KG1 (cell line): ENCODE results near the gene C1orf87.
"Not testable (repeated sequence)": the region's sequence is repeated elsewhere in the genome, so short reads cannot be mapped to it uniquely, and the experiment has no call there.

Experiments used
- DNase-seq: peaks from one replicate; lab custom pipeline; 2025; lab: John Stamatoyannopoulos, UW

The C1orf87 gene

GRCh38 chr1:59992040-59992820, 81.3 kb downstream of the C1orf87 start:
- no peak for DNase-seq

- no peak for DNase-seq
Observed at GRCh38 chr1:59990470-59990869, 83.1 kb downstream of the C1orf87 start.

DNA sequence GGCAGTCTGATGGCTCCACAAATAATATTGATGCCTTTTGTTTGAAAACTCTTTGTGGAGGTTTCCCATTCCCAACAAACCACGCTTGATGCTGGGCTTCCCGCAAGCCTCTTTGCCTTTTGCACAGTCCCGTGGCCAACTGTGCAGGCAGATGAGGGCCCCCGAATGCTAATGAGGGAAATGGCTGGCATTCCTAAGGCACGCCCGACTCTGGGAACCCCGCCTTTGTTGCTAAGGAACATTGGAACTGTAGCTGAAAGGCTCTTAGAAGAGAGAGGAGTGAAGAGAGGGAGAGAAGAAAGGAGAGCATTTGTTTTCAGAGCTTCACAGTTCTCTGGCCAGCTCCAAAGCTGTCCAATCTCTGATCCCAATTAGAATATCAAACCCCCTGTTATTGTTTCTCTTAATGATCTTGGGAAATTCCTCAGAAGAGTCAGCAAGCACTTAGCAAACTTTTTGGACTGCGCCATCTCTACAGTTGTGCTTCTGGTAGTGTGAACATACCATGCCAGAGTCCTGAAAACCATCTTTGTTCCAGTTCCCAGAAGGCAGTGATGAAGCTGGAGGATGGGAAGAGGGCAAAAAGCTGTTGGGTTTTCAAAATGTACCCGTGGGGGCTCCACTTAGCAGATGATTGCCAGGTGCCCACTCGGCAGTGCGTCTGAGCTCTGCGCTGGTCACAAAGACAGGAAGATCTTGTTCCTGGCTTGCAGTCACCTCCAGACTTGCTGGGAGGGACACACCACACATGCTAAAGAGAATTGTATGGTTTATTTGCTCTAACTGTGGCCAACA, 86.9 kb downstream of the C1orf87 start:
- no peak for DNase-seq

DNA sequence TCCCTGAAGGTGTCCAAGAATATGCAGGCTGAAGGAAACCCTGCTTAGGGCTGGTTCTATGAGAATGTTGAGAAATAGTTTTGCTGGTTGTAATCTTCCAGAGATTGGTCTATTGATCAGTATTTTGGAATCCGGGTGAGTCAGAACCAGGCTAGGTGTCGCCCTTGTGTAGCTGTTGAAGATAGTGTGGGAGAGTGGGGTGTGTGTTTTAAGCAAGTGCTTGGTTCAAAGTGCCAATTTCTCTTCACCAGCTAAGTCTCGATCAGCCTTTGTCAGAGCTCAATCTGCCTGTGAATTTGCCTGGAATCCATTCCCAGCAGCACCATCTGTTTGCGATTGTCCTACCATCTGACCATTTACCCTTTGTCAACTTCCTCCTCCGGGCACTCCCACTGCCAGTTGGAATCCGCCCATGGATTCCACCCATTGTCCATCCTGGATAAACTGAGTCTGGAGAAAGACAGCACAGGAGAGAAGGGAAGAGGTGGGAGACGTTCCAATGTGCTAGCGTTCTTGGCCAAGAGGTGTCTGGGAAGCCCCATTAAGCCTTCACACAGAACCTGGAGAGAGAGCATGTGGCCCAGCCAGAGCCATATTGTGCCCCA, 87.6 kb downstream of the C1orf87 start:
- DNase-seq = no peak

GRCh38 chr1:59979666-59980065, 93.9 kb downstream of the C1orf87 start:
- no peak for DNase-seq

- DNase-seq = no peak
Observed at GRCh38 chr1:59978511-59978910, 95.1 kb downstream of the C1orf87 start.

DNA sequence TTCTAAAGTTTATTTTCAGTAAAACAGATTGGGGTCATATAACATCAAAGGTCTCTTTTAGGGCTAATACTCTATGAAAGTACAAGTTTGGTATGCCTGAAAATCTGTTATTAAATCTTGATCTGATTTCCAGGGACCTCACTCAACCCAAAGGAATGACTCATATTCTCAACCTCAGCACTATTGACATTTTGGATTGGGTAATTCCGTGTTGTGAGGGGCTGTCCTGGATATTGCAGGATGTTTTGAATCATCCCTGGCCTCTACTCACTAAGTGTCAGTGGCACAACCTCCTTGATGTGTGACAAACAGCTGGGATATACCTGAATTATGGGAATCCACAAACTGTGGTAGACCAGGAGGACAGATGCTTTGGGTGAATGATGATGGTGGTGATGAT, 95.5 kb downstream of the C1orf87 start:
- DNase-seq = no peak

- DNase-seq = no peak
Observed at GRCh38 chr1:59977075-59977410, 96.5 kb downstream of the C1orf87 start.

GRCh38 chr1:59976194-59977074, 97.1 kb downstream of the C1orf87 start:
- DNase-seq = peak; percentile 4

GRCh38 chr1:59973719-59974118, 99.9 kb downstream of the C1orf87 start:
- no peak for DNase-seq

DNA sequence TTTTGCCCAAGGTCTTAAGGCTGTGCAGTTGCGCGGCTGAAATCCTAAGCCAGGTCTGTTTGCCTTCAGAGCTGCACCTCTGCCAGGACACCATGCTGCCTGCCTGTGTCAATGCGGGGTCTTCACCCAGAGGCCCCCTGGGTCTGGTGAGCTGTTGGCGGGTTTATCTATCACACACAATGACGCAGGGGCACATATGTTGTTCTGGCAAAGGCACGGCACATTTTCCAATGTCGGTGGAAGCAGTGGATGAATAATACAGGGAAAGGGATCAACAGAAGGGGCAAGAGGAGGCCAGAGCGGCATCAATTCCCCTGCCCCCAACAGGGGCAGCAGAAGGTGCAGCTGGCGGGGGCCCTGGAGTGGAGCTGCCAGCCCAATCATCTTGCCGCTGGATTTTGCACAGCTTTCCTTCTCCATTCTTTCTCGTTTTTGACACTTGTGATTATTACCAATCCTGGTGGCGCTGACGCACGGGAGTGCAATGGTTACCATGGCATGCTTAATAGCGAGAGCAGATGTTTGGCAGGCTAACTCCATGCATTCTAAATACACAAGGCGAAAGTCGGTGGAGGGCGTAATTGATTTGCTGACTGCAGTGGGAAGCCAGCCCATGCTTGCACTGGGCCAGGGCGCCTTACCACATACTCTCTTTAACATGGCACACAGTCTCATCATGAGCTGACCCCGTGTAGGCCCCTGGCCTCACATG, 101.2 kb downstream of the C1orf87 start:
- DNase-seq = no peak

- DNase-seq = peak; percentile 6
Observed at GRCh38 chr1:59971464-59971911, 102.1 kb downstream of the C1orf87 start.

- not testable (repeated sequence) for DNase-seq
Observed at GRCh38 chr1:59969542-59970175, 103.9 kb downstream of the C1orf87 start.

DNA sequence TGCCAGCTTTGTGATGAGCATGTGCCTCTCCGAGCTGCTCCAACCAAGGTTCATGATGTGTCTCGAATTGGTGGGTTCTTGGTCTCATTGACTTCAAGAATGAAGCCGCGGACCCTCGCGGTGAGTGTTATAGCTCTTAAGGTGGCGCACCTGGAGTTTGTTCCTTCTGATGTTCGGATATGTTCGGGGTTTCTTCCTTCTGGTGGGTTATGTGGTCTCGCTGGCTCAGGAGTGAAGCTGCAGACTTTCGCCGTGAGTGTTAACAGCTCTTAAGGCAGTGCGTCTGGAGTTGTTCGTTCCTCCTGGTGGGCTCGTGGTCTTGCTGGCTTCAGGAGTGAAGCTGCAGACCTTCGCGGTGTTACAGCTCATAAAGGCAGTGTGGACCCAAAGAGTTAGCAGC, 104.8 kb downstream of the C1orf87 start:
- not testable (repeated sequence) for DNase-seq

DNA sequence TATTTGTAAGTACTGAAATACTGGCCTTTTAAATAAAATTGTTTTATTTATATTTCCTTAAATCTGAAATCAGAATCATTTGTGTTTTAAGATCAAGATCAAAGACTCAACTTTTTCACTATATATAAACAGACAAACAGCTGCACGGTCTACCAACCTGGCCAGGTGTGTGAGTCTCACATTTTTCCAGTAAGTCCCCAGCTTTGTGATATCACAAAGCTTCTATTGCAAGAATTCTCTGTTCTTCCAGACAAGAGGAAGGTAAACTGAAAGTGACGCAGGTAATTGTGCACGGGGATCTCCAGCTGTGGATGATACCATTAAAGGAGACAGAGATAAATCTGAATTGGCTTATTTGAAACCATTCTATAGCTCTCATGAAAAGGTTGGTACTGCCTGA, 105.8 kb downstream of the C1orf87 start:
- no peak for DNase-seq

DNA sequence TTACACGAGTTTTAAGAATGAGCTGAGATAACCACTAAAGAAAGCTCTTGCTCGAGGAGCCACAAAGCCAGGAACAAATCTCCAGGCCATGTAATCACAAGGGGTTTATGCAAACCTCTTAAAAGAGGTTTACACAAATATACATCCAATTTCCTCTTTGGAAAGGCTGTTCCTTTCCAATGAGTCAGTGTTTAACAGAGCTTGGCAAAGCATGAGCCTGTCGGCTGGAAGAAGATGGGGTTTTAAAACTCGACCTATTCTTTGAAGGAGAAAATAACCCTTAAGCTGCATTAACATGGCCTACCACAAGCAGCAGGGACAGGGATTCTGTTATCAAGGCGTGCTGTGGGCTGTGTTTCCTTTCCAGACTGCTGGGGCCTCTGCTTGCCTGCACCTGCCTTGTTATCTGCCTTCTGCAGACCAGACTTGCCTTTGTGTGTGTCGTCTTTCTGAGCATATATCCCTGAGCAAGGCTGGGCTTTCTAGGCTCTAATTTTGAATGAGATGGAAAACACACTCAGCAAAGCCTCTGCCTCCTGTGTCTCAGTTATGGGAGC, 106.4 kb downstream of the C1orf87 start:
- DNase-seq = no peak

DNA sequence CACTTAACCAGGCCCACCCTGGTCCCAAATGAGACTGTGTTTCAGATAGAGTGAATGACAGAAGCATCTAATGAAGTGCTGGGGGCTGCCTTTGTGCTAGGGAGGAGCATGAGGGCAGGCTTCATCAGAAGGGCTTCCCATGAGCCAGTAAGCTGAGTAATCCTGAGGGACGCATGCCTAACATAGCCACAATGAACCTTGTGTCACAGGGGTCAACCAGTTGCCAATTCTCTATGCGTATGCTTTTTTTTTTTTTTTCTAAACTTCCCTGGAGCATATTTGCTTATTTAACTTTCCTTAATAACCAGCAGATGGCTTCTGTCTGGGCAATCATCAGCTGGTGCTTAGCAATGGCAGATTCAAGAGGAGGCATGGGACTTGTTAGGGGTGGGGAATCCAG, 121.5 kb downstream of the C1orf87 start:
- no peak for DNase-seq

GRCh38 chr1:59949648-59950047, 123.9 kb downstream of the C1orf87 start:
- DNase-seq = no peak

DNA sequence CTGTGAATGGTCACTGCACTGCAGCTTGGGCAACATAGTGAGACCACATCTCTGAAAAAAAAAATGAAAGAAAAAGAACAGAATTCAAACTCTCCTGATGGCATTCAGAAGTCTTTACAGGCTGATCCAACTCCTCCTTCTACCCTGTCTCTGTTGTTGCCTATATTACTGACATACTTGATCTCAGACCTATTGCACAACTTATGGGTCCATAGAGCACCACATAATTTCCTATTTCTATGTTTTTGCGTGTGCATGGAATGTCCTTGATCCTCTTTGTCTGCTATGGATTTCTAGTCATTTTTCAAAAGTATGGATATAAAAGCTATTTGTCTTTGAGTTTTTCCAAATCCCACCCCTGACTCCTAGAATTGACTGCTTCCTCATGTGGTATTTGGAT, 124.6 kb downstream of the C1orf87 start:
- no peak for DNase-seq
